CD4-positive, alpha-beta T cell treated with Interleukin-6 at 100 ng/mL for 8 hours (primary cell): Measurements from ENCODE around the gene GOLGA8K.
"Not testable (repeated sequence)": the region's sequence is repeated elsewhere in the genome, so short reads cannot be mapped to it uniquely, and the experiment has no call there.

ENCODE experiments used
- DNase-seq: peaks from one replicate; pipeline ENCODE4 v3.0.0-alpha.2; 2020; ENCODE audit warnings: mixed read lengths, low spot score

GOLGA8K gene

GRCh38 chr15:32403192-32403591, at the start of gene GOLGA8K:
Gene GOLGA8K (minus strand): TSS chr15:32403292. CDS start chr15:32403194, 98 bp downstream.
- DNase-seq: not testable (repeated sequence)

- DNase-seq: not testable (repeated sequence)
These were observed 37.4 kb upstream of the GOLGA8K start for GRCh38 chr15:32440445-32440977.

- DNase-seq: not testable (repeated sequence)
These were observed 31.2 kb upstream of the GOLGA8K start for GRCh38 chr15:32434102-32434963.

- not testable (repeated sequence) for DNase-seq
These were observed 24.5 kb upstream of the GOLGA8K start for GRCh38 chr15:32427635-32428034.

- DNase-seq: not testable (repeated sequence)
These were observed 23.4 kb upstream of the GOLGA8K start for GRCh38 chr15:32426511-32426910.

GRCh38 chr15:32407903-32408302, 4.8 kb upstream of the GOLGA8K start:
- DNase-seq: not testable (repeated sequence)

- DNase-seq: not testable (repeated sequence)
These were observed 6.6 kb downstream of the GOLGA8K start for GRCh38 chr15:32396522-32396921.

- DNase-seq: not testable (repeated sequence)
These were observed 8.3 kb downstream of the GOLGA8K start for GRCh38 chr15:32394745-32395144.

- not testable (repeated sequence) for DNase-seq
These were observed 14.9 kb downstream of the GOLGA8K start for GRCh38 chr15:32388050-32388648.

- DNase-seq: not testable (repeated sequence)
These were observed 17.1 kb downstream of the GOLGA8K start for GRCh38 chr15:32385823-32386495.

GRCh38 chr15:32374185-32374584, 28.9 kb downstream of the GOLGA8K start:
- DNase-seq: not testable (repeated sequence)

- DNase-seq: not testable (repeated sequence)
These were observed 29.4 kb downstream of the GOLGA8K start for GRCh38 chr15:32373707-32374106.

- DNase-seq: not testable (repeated sequence)
These were observed 31.0 kb downstream of the GOLGA8K start for GRCh38 chr15:32372075-32372474.

GRCh38 chr15:32370526-32370925, 32.6 kb downstream of the GOLGA8K start:
- not testable (repeated sequence) for DNase-seq

- not testable (repeated sequence) for DNase-seq
These were observed 33.0 kb downstream of the GOLGA8K start for GRCh38 chr15:32370064-32370463.

GRCh38 chr15:32366492-32366891, 36.6 kb downstream of the GOLGA8K start:
- not testable (repeated sequence) for DNase-seq

- DNase-seq: not testable (repeated sequence)
These were observed 37.1 kb downstream of the GOLGA8K start for GRCh38 chr15:32365955-32366354.

GRCh38 chr15:32364944-32365343, 38.1 kb downstream of the GOLGA8K start:
- DNase-seq: not testable (repeated sequence)

GRCh38 chr15:32363449-32363848, 39.6 kb downstream of the GOLGA8K start:
- not testable (repeated sequence) for DNase-seq

GRCh38 chr15:32361662-32362061, 41.4 kb downstream of the GOLGA8K start:
- not testable (repeated sequence) for DNase-seq

GRCh38 chr15:32358462-32358861, 44.6 kb downstream of the GOLGA8K start:
- not testable (repeated sequence) for DNase-seq

- not testable (repeated sequence) for DNase-seq
These were observed 46.2 kb downstream of the GOLGA8K start for GRCh38 chr15:32356909-32357308.
